GM19240 (cell line): ENCODE measurements around the gene CDC42EP4.
"Not testable (repeated sequence)": the region's sequence is repeated elsewhere in the genome, so short reads cannot be mapped to it uniquely, and the experiment has no call there.

Source experiments
- DNase-seq: peaks from one replicate; pipeline ENCODE4 v3.0.0; 2011; ENCODE audit warnings: low spot score; ENCODE audit not compliant: insufficient read length

CDC42EP4 gene

DNA sequence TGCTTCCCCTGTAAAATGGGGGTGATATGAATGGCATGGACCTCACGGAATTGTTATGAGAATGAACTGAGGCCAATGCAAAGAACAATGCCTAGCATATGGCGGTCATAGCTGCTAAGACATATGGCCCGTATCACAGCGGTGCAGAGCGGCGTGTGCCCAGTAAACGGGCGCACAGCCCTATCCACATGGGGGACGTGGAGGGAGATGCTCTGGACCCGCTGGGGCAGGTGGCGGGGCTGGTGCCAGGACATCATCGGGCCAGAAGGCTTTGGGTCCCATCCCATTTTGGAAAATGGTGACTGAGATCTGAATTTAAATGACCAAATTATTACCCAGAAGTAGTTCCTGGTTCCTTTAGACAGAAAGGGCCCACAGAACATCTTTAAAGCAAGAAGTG is 31.6 kb downstream of the CDC42EP4 start:
- no peak for DNase-seq

DNA sequence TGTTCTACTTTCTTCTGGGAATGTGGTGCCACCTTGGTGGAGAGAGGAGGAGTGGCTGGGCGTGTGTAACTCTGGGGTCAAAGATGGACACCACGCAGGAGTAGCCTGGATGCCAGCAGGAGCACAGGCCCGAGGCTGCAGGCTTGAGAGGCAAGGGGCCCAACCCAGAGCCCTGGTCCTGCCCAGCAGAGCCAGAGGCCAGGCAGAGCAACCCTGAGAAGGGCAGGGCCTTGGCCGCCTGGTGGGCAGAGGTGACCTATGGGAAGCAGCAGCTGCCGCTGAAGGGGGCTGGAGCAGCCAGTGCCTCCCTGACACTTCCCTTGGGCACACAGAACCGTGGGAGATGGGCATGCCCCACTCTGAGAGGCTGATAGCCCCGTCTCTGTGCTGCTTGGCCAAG is 32.1 kb downstream of the CDC42EP4 start:
- DNase-seq, result no peak

DNA sequence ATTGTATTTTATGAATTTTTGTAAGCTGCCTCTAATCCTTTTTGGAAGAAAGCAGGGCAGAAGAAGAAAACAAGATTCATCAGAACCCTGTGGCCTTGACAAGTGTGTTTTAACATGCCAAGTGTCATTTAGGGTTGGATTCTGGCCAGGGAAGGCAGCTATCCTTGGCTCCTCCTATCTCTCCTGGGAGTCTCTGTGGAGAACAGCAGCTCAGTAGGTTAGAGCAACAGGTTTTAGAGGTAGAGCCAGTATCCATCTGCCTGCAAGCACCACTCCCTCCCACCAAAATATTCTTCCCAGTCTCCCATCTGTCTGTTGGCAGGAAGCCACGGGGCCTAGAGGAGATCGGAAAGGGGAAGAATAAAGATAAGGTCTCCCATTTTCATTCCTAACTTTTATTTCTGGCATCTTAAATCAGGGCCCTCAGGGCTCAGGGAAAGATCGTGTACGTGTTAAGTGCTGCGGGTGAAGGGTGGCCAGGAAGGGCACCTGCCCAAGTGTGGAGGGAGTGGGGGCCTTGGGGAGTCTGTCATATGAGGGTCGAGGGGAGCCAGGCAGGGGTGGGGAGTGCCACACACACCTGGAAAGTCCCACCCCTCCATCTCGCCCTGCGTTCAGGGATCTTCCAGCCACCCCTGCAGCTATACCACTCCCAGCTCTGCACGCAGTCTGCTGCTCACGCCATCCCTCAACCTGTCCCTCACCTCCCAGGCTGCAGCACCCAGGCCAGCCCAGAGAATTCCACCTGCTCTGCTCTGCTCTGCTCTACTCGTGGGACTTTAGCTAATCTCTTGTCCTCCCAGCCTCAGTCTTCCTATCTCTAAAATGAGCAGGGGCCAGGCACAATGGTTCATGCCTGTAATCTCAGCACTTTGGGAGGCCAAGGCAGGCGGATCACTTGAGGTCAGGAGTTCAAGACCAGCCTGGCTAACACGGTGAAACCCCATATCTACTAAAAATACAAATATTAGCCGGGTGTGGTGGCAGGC is 33.0 kb downstream of the CDC42EP4 start:
- DNase-seq, result no peak

- no peak for DNase-seq
Observed at GRCh38 chr17:73278049-73278464, 33.7 kb downstream of the CDC42EP4 start.

- no peak for DNase-seq
Observed at GRCh38 chr17:73274490-73274889, 37.3 kb downstream of the CDC42EP4 start.

DNA sequence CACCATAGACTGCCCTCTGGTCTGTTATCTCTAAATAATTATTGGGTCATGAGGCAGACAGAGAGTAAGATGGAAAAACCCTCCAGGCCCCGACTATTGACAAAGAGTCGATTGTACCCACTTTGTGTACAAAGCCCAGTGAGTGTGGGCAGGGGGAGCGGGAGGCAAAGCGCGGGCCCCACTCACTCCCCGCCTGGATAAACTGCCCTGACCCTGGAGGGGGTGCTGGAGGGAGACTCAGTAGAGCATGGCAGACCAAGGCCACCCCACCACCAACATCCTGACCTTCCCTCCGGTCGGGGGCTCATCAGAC is 38.9 kb downstream of the CDC42EP4 start:
- DNase-seq, result no peak

DNA sequence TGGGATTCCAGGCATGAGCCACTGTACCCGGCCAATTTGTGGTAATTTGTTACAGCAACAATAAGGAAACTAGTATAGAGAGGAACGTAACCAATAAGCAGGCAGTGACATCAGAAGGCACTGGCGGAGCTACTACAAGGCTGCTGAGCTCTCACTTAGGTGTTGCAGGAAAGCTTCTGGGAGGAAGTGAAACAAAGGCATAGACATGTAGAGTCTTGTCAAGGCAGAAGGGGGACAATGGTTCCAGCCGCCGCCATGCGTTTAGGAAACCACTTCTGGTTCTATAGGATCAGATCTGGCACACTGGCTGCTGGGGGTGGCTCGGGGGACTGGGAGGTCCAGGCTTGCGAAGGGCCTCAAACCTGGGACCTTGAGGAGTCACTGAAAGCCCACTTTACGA is 40.7 kb downstream of the CDC42EP4 start:
- DNase-seq, result peak; percentile 81

- no peak for DNase-seq
Observed at GRCh38 chr17:73269791-73270190, 42.0 kb downstream of the CDC42EP4 start.

- DNase-seq, result no peak
Observed at GRCh38 chr17:73269329-73269615, 42.5 kb downstream of the CDC42EP4 start.

DNA sequence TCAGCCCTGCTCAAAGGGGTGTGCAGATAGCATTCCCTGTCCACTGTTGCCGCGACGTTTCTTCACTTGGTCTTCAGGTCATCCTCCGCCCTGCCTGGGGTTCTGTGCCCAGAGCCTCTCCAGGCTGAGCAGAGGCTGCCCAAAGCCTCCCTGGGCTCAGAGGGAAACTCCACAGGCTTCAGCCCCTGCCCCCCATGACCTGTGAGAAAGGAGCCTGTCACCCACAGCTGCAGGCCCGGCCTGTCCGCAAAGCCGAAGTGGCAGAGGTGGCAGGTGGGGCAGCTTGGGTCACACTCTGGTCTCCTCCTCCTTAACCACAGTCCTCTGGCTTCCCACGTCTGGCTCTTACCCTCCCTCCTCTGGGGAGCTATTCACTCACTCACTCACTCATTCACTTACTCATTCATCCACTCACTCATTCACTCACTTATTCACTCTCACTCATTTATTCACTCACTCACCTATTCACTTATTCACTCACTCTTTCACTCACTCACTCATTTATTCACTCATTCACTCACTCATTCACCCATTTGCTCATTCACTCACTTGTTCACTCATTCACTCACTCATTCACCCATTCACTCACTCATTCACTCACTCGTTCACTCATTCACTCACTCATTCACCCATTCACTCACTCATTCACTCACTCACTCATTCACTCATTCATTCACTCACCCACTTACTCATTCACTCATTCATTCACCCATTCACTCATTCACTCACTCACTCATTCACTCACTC is 43.0 kb downstream of the CDC42EP4 start:
- DNase-seq, result no peak

DNA sequence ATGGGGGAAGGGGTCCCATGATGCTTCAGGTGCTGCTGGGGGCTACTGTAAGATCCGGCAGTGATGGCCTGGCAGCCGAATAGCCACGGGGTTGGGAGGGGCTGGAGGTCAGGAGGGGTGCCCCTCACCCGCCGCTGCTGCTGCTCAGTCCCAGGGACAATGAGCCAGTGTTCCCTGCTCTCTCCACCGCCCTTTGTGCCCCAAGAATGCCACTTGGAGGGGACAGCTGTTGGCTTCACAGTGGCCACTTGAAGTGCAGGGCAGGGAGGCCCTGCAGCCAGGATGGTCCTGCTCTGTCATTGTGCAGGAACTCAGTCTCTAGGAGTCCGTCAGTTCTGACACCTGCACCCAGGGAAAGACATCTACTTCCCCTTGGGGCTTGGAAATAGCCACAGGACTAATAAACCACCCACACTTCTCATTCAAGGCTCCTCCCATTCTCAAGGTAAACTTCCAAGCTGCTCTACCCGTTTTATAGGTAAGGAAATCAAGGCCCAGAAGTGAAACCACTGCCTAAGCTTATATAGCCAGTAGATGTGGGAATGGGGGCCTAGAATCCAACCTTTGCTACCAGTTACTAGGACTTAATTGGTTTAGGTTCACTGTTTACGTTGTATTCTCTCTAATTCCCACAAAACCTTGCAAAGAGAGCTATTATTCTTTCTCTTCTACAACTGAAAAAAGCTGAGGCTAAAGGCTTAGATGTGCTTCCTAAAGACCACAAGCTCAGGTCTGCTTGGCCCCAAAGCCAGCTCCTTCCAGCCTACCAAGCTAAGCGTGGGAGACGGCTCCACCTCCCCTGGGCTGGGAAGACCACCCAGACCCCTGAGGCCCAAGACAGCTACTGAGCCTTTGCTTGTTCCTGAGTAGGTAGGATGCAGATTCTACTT is 43.9 kb downstream of the CDC42EP4 start:
- DNase-seq, result no peak

- DNase-seq, result no peak
Observed at GRCh38 chr17:73266796-73267195, 45.0 kb downstream of the CDC42EP4 start.

- DNase-seq, result no peak
Observed at GRCh38 chr17:73265646-73266640, 45.9 kb downstream of the CDC42EP4 start.

GRCh38 chr17:73264448-73264847 is 47.4 kb downstream of the CDC42EP4 start:
- not testable (repeated sequence) for DNase-seq

DNA sequence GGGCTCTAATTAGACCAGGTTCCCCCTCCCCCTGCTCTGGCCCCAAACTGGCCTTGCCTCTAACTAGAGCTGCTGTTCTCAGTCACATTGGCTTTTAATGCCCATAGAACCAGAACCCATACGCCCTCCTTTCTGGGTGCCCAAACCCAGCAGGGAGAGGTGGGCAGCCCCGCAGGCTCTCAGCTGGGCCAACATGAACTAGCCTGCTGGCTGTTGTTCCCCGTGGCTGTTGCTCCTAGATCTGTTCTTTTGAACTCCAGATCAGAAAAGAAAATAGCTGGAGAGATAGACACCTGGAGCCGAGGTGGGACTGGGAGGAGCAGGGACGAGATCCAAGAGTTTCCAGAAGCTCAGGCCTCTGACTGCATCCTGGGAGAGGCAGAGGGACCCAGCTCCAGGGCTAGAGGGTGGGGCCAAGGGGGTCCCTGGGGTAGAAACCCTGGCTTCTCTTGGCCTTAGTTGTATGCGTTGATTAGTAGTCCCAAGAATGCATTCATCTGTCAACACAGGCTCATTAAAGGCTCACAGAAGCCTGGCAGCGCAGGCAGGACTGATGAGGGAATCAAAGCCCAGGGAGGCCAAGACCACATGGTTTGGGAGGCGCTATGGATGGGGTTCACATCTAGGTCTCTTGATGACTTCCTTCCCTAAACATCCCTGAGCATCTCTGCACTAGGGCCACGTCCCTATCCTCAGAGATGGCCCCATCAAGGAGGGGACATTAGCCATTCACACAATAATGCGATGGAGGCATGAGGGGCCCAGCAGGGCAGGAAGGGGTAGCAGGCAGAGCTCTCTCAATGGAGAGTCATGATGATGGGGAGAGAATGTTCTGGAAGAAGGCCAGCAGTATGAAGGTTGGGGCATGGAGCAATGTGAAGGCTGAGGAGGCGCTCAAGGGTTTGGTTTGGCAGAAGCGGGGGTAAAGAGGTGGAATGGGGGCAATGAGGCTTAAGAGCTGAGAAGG is 48.8 kb downstream of the CDC42EP4 start:
- DNase-seq, result no peak

DNA sequence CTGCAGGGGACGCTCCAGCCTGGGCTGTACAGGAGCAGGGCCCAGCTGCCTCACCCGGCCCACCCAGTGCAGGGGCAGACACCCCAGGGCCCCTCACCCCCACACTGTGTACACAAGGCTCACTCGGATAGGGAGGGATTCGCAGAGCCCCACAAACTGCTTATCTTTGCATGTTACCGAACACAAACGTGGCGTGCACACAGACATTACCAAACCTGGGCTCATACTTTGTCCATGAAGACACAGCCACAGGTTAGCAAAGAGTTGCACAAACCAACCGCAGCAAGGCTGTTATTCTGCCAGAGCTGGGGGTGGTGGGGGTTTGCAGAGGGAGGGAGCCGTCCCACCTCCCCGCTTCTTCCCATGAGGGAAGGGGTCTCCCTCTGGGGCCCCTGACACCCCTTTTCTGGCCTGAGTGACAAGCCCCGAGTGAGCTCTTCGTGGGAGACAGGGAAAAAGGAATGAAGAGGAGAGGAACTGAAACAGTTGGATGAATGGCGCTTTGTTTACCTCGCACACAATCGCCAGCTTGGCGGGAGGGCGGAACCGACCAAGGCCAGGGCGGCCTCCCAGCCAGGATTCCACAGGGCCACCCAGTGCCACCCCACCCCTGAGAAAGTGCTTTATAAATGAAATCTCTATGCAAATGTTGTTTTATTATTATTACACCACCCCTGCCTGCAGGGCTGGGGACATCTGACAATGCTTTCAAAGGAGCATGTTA is 49.7 kb downstream of the CDC42EP4 start:
- DNase-seq, result no peak

GRCh38 chr17:73261617-73261951 is 50.2 kb downstream of the CDC42EP4 start, which contains the start of gene CPSF4L:
Gene CPSF4L (minus strand): TSS chr17:73261880. CDS start chr17:73261818, 62 bp downstream.
- DNase-seq, result no peak

- no peak for DNase-seq
Observed at GRCh38 chr17:73257516-73257915, 54.3 kb downstream of the CDC42EP4 start.

GRCh38 chr17:73256220-73256619 is 55.6 kb downstream of the CDC42EP4 start:
- no peak for DNase-seq
